ENCODE data around the gene YTHDC2. TPM values are rescaled to one million over a fixed set of nuclear protein-coding genes. Genes with fewer than 3 reads are reported as not detected.
A peak's percentile ranks its signal among the peaks of the same experiment; 100 is the strongest.

The YTHDC2 gene
- total RNA-seq, 2 donors from 2014 or later, result 17.7 to 32.0 TPM

- no peaks in the 10 kb centered on the region for H3K9me3 ChIP-seq
- H3K27ac ChIP-seq, result peak overlapping the region; percentile 71 to 79
- H3K4me3 ChIP-seq, result peak overlapping the region; percentile 52 to 54
- H3K27me3 ChIP-seq (replicated peaks; ENCODE audit: insufficient read depth), result no peaks in the 10 kb centered on the region
- H3K36me3 ChIP-seq, result no peaks in the 10 kb centered on the region
- no peak for TF ChIP-seq POLR2AphosphoS5 (IDR thresholded peaks at IDR 0.05)
- no peak for TF ChIP-seq POLR2A (IDR thresholded peaks at IDR 0.05)
- TF ChIP-seq, protein P1, sequence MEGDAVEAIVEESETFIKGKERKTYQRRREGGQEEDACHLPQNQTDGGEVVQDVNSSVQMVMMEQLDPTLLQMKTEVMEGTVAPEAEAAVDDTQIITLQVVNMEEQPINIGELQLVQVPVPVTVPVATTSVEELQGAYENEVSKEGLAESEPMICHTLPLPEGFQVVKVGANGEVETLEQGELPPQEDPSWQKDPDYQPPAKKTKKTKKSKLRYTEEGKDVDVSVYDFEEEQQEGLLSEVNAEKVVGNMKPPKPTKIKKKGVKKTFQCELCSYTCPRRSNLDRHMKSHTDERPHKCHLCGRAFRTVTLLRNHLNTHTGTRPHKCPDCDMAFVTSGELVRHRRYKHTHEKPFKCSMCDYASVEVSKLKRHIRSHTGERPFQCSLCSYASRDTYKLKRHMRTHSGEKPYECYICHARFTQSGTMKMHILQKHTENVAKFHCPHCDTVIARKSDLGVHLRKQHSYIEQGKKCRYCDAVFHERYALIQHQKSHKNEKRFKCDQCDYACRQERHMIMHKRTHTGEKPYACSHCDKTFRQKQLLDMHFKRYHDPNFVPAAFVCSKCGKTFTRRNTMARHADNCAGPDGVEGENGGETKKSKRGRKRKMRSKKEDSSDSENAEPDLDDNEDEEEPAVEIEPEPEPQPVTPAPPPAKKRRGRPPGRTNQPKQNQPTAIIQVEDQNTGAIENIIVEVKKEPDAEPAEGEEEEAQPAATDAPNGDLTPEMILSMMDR (IDR thresholded peaks at IDR 0.05), result no peak
- intact Hi-C loops (cut with DNase I), result no loop called here
- 2% methylated on average over 18 of the region's 18 CpGs for WGBS
- peak; percentile 43 for DNase-seq (ENCODE audit: low spot score)
- no peaks in the 10 kb centered on the region for H3K4me1 ChIP-seq (replicated peaks)
Observed at GRCh38 chr5:113487416-113487780, 26.1 kb upstream of the YTHDC2 start.

- H3K4me3 ChIP-seq, result peak within 1 kb of the TSS; percentile 52 to 54
- H3K27me3 ChIP-seq (replicated peaks; ENCODE audit: insufficient read depth), result no peaks in the 10 kb centered on the region
- intact Hi-C loops (cut with DNase I), result no loop called here
- WGBS, result under 1% methylated on average over 64 of the region's 86 CpGs
- DNase-seq (ENCODE audit: low spot score), result peak; percentile 84
- no peaks in the 10 kb centered on the region for H3K9me3 ChIP-seq
- H3K4me1 ChIP-seq (replicated peaks), result no peaks in the 10 kb centered on the region
- peak; percentile 54 for TF ChIP-seq POLR2A (IDR thresholded peaks at IDR 0.05)
- TF ChIP-seq POLR2AphosphoS5 (IDR thresholded peaks at IDR 0.05), result peak; percentile 40
- TF ChIP-seq, protein P1 (IDR thresholded peaks at IDR 0.05), result peak in 1 of 4 experiments; percentile 11
- H3K36me3 ChIP-seq, result no peaks in the 10 kb centered on the region
- H3K27ac ChIP-seq, result peak within 1 kb of the TSS; percentile 71 to 79
Observed at GRCh38 chr5:113487781-113488644, 25.5 kb upstream of the YTHDC2 start, which contains the start of gene MCC. Gene MCC, minus strand, starts transcription at chr5:113488453.

GRCh38 chr5:113488645-113489184 is 24.8 kb upstream of the YTHDC2 start:
- intact Hi-C loops (cut with DNase I), result no loop called here
- DNase-seq (ENCODE audit: low spot score), result no peak
- Histone ChIP-seq H3K9me3 (no peaks in the 10 kb centered on the region), H3K4me1 (replicated peaks) (no peaks in the 10 kb centered on the region), H3K27ac (peak overlapping the region; percentile 71 to 79), H3K27me3 (replicated peaks; ENCODE audit: insufficient read depth) (no peaks in the 10 kb centered on the region), H3K4me3 (peak overlapping the region; percentile 52 to 54), H3K36me3 (no peaks in the 10 kb centered on the region)
- WGBS, result 7% methylated on average over 20 of the region's 20 CpGs
- TF ChIP-seq, protein P1 (IDR thresholded peaks at IDR 0.05), result no peak
- no peak for TF ChIP-seq POLR2A (IDR thresholded peaks at IDR 0.05)
- no peak for TF ChIP-seq POLR2AphosphoS5 (IDR thresholded peaks at IDR 0.05)

- Histone ChIP-seq H3K36me3 (no peaks in the 10 kb centered on the region), H3K27ac (peak overlapping the region in 1 of 2 donors; percentile 79), H3K9me3 (no peaks in the 10 kb centered on the region), H3K4me1 (replicated peaks) (no peaks in the 10 kb centered on the region), H3K27me3 (replicated peaks; ENCODE audit: insufficient read depth) (no peaks in the 10 kb centered on the region), H3K4me3 (peak overlapping the region in 1 of 2 donors; percentile 52)
- 16% methylated on average over 3 of the region's 3 CpGs for WGBS
- TF ChIP-seq, protein P1 (IDR thresholded peaks at IDR 0.05), result no peak
- TF ChIP-seq POLR2AphosphoS5 (IDR thresholded peaks at IDR 0.05) (peak; percentile 72), POLR2A (IDR thresholded peaks at IDR 0.05) (no peak)
- intact Hi-C loops (cut with DNase I), result no loop called here
- DNase-seq (ENCODE audit: low spot score), result peak; percentile 71
Observed at GRCh38 chr5:113489299-113489698, 24.2 kb upstream of the YTHDC2 start.
